Caco-2 (cell line): ENCODE results near the gene XRCC5. TPM values are rescaled to one million over a fixed set of nuclear protein-coding genes. Genes with fewer than 3 reads are reported as not detected.
"Not testable (repeated sequence)": the region's sequence is repeated elsewhere in the genome, so short reads cannot be mapped to it uniquely, and the experiment has no call there.

ENCODE experiments used
- BruUV-seq: library from RNA; stranded (reverse); fragments of 400-500 nt; replicated peaks from 2 replicates; lab custom pipeline; 2021; lab: Mats Ljungman, UMichigan
- CTCF ChIA-PET: fragments of 300-600 bp; sonication (Branson Sonifier 250); formaldehyde crosslinking; loops from one replicate; lab custom pipeline; 2022; ENCODE audit warnings: antibody characterized with exemption; lab: Charles Lee
- POLR2A ChIA-PET: fragments of 300-600 bp; sonication (Branson Sonifier 250); formaldehyde crosslinking; loops from one replicate; lab custom pipeline; 2022; ENCODE audit warnings: antibody characterized with exemption; lab: Charles Lee
- DNase-seq, 2 experiments: peaks; one replicate each; pipeline versions ENCODE4 v3.0.0 to v3.0.0-alpha.2; 2020 to 2022
- H3K27me3 ChIP-seq: replicated peaks from 2 replicates; pipeline ENCODE4 v1.6.0; 2011; ENCODE audit warnings: low read length; ENCODE audit not compliant: control insufficient read depth, insufficient read depth
- H3K36me3 ChIP-seq: 2 replicates; pipeline ENCODE4 v1.5.1; 2011; ENCODE audit warnings: low read length; ENCODE audit not compliant: control insufficient read depth, insufficient read depth
- H3K4me1 ChIP-seq: fragments of 250-450 bp; sonication (Bioruptor Pico); 2 replicates; pipeline ENCODE4 v1.5.1; 2020; ENCODE audit warnings: mild to moderate bottlenecking
- H3K4me3 ChIP-seq: 2 replicates; pipeline ENCODE4 v1.5.1; 2011; ENCODE audit warnings: low read depth, mild to moderate bottlenecking, control low read depth, low read length
- H3K9me3 ChIP-seq: fragments of 250-450 bp; sonication (Bioruptor Pico); 2 replicates; pipeline ENCODE4 v1.5.1; 2020; ENCODE audit warnings: mild to moderate bottlenecking, moderate library complexity
- H3K27ac Mint-ChIP-seq: one replicate; pipeline ENCODE4 v1.8.0; 2022; ENCODE audit warnings: mixed read lengths; ENCODE audit not compliant: unreplicated experiment
- H3K27me3 Mint-ChIP-seq: one replicate; pipeline ENCODE4 v1.8.0; 2022; ENCODE audit warnings: mixed read lengths; ENCODE audit not compliant: insufficient read depth, unreplicated experiment
- H3K36me3 Mint-ChIP-seq: one replicate; pipeline ENCODE4 v1.8.0; 2022; ENCODE audit warnings: mild to moderate bottlenecking, mixed read lengths; ENCODE audit not compliant: insufficient read depth, unreplicated experiment
- H3K4me1 Mint-ChIP-seq: one replicate; pipeline ENCODE4 v1.8.0; 2022; ENCODE audit warnings: low read depth, mixed read lengths; ENCODE audit not compliant: unreplicated experiment
- H3K4me3 Mint-ChIP-seq: one replicate; pipeline ENCODE4 v1.8.0; 2022; ENCODE audit warnings: mild to moderate bottlenecking, moderate library complexity, mixed read lengths; ENCODE audit not compliant: unreplicated experiment
- H3K9me3 Mint-ChIP-seq: one replicate; pipeline ENCODE4 v1.8.0; 2022; ENCODE audit warnings: mixed read lengths; ENCODE audit not compliant: unreplicated experiment
- CTCF ChIP-seq, 2 experiments: fragments of 200-600 bp in 1 of 2; IDR thresholded peaks; 1 replicate in 1 of 2; 2 replicates in 1 of 2; pipeline versions ENCODE4 v1.5.1 to v1.8.0; 2011 to 2022; ENCODE audit warnings: antibody characterized with exemption in 1 of 2, control low read depth in 1 of 2, inconsistent platforms in 1 of 2, low read depth in 1 of 2, low read length in 1 of 2, mild to moderate bottlenecking in 1 of 2, moderate library complexity in 1 of 2; ENCODE audit not compliant: insufficient read depth in 1 of 2, severe bottlenecking in 1 of 2, unreplicated experiment in 1 of 2
- intact Hi-C: fragments of 100-400 bp; cut with micrococcal nuclease; formaldehyde crosslinking; loops from one replicate; pipeline ENCODE4 v1.10.0; 2022; ENCODE audit not compliant: unreplicated experiment
- total RNA-seq: library from RNA; stranded (reverse); gene quantifications from 2 replicates; pipeline ENCODE4 v1.2.3, GENCODE V29; 2022

XRCC5 gene
- total RNA-seq, 1 experiment from 2014 or later: 319 TPM

- Histone ChIP-seq H3K27me3 (no peaks in the 10 kb centered on the region), H3K36me3 (no peaks in the 10 kb centered on the region; the same call in 1 of the 2 replicates), H3K9me3 (no peaks in the 10 kb centered on the region), H3K4me1 (peaks cover 22% of the 10 kb centered on the region), H3K4me3 (no peak overlapping the region)
- H3K4me1 Mint-ChIP-seq: peaks cover 15% of the 10 kb centered on the region
- intact Hi-C loops: no loop called here
- no peaks in the 10 kb centered on the region for H3K27me3 Mint-ChIP-seq
- ChIA-PET CTCF (no interaction called here), POLR2A (interaction anchor here (1.8 kb wide), 1 partner anchor 32 kb away, joined by 5 read pairs; no protein-coding TSS in a partner anchor)
- no peak for TF ChIP-seq CTCF (IDR thresholded peaks at IDR 0.05; ENCODE audit: insufficient read depth in 1 of 2, low read depth in 1 of 2, low read length in 1 of 2, severe bottlenecking in 1 of 2, unreplicated experiment in 1 of 2)
- peaks cover 8% of the 10 kb centered on the region for H3K36me3 Mint-ChIP-seq
- no TSS peak for BruUV-seq
- H3K9me3 Mint-ChIP-seq: no peaks in the 10 kb centered on the region
- peak in 1 of 2 experiments; percentile 5 for DNase-seq
- H3K27ac Mint-ChIP-seq: no peak overlapping the region
- H3K4me3 Mint-ChIP-seq: no peak overlapping the region
These were observed 33.4 kb upstream of the XRCC5 start for GRCh38 chr2:216075510-216076485.

GRCh38 chr2:216078776-216079175 is 30.4 kb upstream of the XRCC5 start:
- H3K36me3 Mint-ChIP-seq: peaks cover 8% of the 10 kb centered on the region
- Histone ChIP-seq H3K27me3 (no peaks in the 10 kb centered on the region), H3K36me3 (no peaks in the 10 kb centered on the region), H3K4me3 (no peak overlapping the region), H3K4me1 (peaks cover 27% of the 10 kb centered on the region), H3K9me3 (no peaks in the 10 kb centered on the region)
- no peaks in the 10 kb centered on the region for H3K27me3 Mint-ChIP-seq
- TF ChIP-seq CTCF (IDR thresholded peaks at IDR 0.05; ENCODE audit: insufficient read depth in 1 of 2, low read depth in 1 of 2, low read length in 1 of 2, severe bottlenecking in 1 of 2, unreplicated experiment in 1 of 2): no peak
- H3K9me3 Mint-ChIP-seq: no peaks in the 10 kb centered on the region
- CTCF ChIA-PET: no interaction called here
- POLR2A ChIA-PET: interaction anchor here (0.7 kb wide), 1 partner anchor 16 kb away, joined by 9 read pairs; no protein-coding TSS in a partner anchor
- H3K27ac Mint-ChIP-seq: no peak overlapping the region
- DNase-seq: peak in 1 of 2 experiments; percentile 31
- H3K4me1 Mint-ChIP-seq: peaks cover 15% of the 10 kb centered on the region
- TSS peak; percentile 2 for BruUV-seq
- intact Hi-C loops: loop anchor here (1.0 kb wide), 1 partner anchor 46 kb away; no protein-coding TSS in a partner anchor
- no peak overlapping the region for H3K4me3 Mint-ChIP-seq

GRCh38 chr2:216080048-216080447 is 29.1 kb upstream of the XRCC5 start:
- H3K9me3 ChIP-seq, H3K27ac Mint-ChIP-seq, POLR2A ChIA-PET, H3K36me3 Mint-ChIP-seq, H3K27me3 ChIP-seq, CTCF ChIA-PET, H3K4me3 Mint-ChIP-seq, H3K36me3 ChIP-seq, DNase-seq, H3K27me3 Mint-ChIP-seq, BruUV-seq, H3K9me3 Mint-ChIP-seq, H3K4me3 ChIP-seq, intact Hi-C loops: not testable (repeated sequence)
- peaks cover 27% of the 10 kb centered on the region for H3K4me1 ChIP-seq
- H3K4me1 Mint-ChIP-seq: peaks cover 15% of the 10 kb centered on the region
